Aorta (tissue), 5 donors: ENCODE measurements around the gene GALNTL6. TPM values are rescaled to one million over a fixed set of nuclear protein-coding genes. Genes with fewer than 3 reads are reported as not detected.

Experiments
- ATAC-seq: fragments of 200-7000 bp; cut with Tn5 transposase; one replicate; pipeline ENCODE4 v1.9.1; 2022; ENCODE audit warnings: moderate library complexity; ENCODE audit not compliant: low FRiP score
- DNase-seq, 2 donors: peaks; one replicate each; pipeline ENCODE4 v3.0.0-alpha.2; 2020
- H3K27ac ChIP-seq, 2 donors: one replicate each; pipeline ENCODE4 v1.5.1; 2013; ENCODE audit warnings: low read length in 2 of 2, mild to moderate bottlenecking in 2 of 2, moderate library complexity in 2 of 2, control low read depth in 1 of 2, inconsistent platforms in 1 of 2, low read depth in 1 of 2
- H3K27me3 ChIP-seq, 2 donors: one replicate each; pipeline ENCODE4 v1.6.1; 2013; ENCODE audit warnings: control low read depth in 1 of 2, low read length in 1 of 2, mild to moderate bottlenecking in 1 of 2, moderate library complexity in 1 of 2; ENCODE audit not compliant: insufficient read depth in 2 of 2, control insufficient read depth in 1 of 2
- H3K36me3 ChIP-seq, 2 donors: one replicate each; pipeline ENCODE4 v1.6.1; 2013; ENCODE audit warnings: control low read depth in 1 of 2, low read length in 1 of 2, mild to moderate bottlenecking in 1 of 2; ENCODE audit not compliant: insufficient read depth in 2 of 2, control insufficient read depth in 1 of 2
- H3K4me1 ChIP-seq, 2 donors: one replicate each; pipeline ENCODE4 v1.6.1; 2013; ENCODE audit warnings: low read length in 2 of 2, control low read depth in 1 of 2, mild to moderate bottlenecking in 1 of 2, moderate library complexity in 1 of 2; ENCODE audit not compliant: insufficient read depth in 2 of 2, control insufficient read depth in 1 of 2
- H3K4me3 ChIP-seq, 2 donors: one replicate each; pipeline ENCODE4 v1.5.1; 2013; ENCODE audit warnings: low read length in 2 of 2, control low read depth in 1 of 2, mild to moderate bottlenecking in 1 of 2
- H3K9me3 ChIP-seq: one replicate; pipeline ENCODE4 v1.6.1; 2013; ENCODE audit warnings: mild to moderate bottlenecking, low read length; ENCODE audit not compliant: control insufficient read depth
- WGBS, 2 donors: extraction: QIAGEN DNeasy Blood & Tissue Kit; methylation state at CpG; one replicate each; pipeline ENCODE4 v1.1.7; 2013; 5-methylcytosine and 5-hydroxymethylcytosine counted together
- intact Hi-C, 2 donors: fragments of 100-400 bp; cut with DNase I; formaldehyde crosslinking; loops; one replicate each; pipeline versions ENCODE4 v1.14.2 to v1.15.0; 2022
- polyA plus RNA-seq, 2 donors: library from polyadenylated mRNA; stranded (reverse); fragments of 200-250 nt; gene quantifications; one replicate each; pipeline ENCODE4 v1.2.3, GENCODE V29; 2013
- total RNA-seq, 2 donors: library from RNA; stranded (reverse); fragmentation: NEBNext Ultra II Directional; extraction: Animal tissue kit (Norgen Biotek cat#: 25700); gene quantifications; one replicate each; pipeline ENCODE4 v1.2.1, GENCODE V29; 2021
- donor health status: healthy with polysubstance abuse.
- donor health status: Bipolar disorder and iron deficiency.
- donor health status: DM: no; HTN: no; CAD: no.
- donor health status: DM: no; HTN: no; CAD: no.
- donor health status: DM: yes; HTN: yes; CAD: no.

The GALNTL6 gene
- total and polyA plus RNA-seq, 4 donors: 0.39 to 1.6 (median 0.46) TPM; not detected in 1

DNA sequence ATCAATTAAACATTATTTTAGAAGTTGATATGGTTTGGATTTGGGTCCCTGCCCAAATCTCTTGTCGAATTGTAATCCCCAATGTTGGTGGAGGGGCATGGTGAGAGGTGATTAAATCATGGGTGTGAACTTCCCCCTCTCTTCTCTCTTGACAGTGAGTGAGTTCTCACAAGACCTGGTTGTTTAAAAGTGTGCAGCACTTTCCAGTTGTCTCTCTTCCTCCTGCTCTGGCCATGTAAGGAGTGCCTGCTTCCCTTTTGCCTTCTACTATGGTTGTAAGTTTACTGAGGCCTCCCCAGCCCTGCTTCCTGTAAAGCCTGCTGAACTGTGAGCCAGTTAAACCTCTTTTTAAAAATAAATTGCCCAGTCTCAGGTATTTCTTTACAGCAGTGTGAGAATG, 141.4 kb downstream of the GALNTL6 start:
- no peaks in the 10 kb centered on the region for H3K36me3 ChIP-seq
- no peaks in the 10 kb centered on the region for H3K27me3 ChIP-seq
- 35 to 57% methylated on average over 1 of the region's 1 CpG for WGBS, 2 donors
- ATAC-seq: no peak
- intact Hi-C loops: no loop called here
- H3K9me3 ChIP-seq: no peaks in the 10 kb centered on the region
- H3K4me3 ChIP-seq: no peak overlapping the region
- H3K27ac ChIP-seq: no peak overlapping the region
- DNase-seq: no peak
- H3K4me1 ChIP-seq: no peaks in the 10 kb centered on the region

DNA sequence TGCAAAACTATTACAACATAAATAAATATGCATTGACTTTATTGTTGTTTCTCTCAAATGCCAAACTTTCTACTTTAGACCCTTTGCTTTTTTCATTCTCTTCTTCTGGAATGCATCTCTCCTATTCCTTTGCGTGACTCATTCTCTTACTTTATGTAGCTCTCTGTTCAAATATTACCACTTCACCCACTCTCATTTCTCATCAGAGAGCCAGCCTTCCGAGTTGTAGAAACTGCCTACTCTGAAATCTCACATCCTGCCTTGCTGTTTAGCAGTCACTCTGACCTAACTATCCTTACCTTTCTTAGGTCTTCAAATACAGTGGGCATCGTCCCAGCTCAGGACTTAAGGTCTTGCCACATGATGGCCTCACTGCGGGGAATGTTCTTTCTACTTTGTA, 143.5 kb downstream of the GALNTL6 start:
- no peaks in the 10 kb centered on the region for H3K27me3 ChIP-seq
- 62 to 63% methylated on average over 4 of the region's 4 CpGs for WGBS, 2 donors
- H3K4me3 ChIP-seq: no peak overlapping the region
- no peaks in the 10 kb centered on the region for H3K36me3 ChIP-seq
- ATAC-seq (no peak), DNase-seq (no peak)
- no peaks in the 10 kb centered on the region for H3K9me3 ChIP-seq
- no peak overlapping the region for H3K27ac ChIP-seq
- H3K4me1 ChIP-seq: no peaks in the 10 kb centered on the region
- intact Hi-C loops: no loop called here

DNA sequence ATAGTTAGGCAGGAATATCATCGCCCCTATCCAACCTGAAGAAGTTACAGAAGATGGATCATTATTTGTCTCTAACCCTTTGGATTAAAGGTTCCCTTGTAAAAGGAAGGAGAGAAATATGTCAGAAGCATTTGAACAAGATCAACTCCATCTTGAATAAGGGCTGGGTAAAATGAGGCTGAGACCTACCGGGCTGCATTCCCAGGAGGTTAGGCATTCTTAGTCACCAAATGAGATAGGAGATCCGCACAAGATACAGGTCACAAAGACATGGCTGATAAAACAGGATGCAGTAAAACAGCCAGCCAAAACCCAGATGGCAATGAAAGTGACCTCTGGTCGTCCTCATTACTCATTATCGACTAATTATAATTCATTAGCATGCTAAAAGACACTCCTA, 148.9 kb downstream of the GALNTL6 start:
- Histone ChIP-seq H3K4me3 (no peak overlapping the region), H3K27me3 (no peaks in the 10 kb centered on the region), H3K9me3 (peaks cover 2% of the 10 kb centered on the region), H3K4me1 (no peaks in the 10 kb centered on the region), H3K36me3 (no peaks in the 10 kb centered on the region), H3K27ac (no peak overlapping the region)
- whole genome bisulfite sequencing, 2 donors: 76 to 81% methylated on average over 5 of the region's 5 CpGs
- intact Hi-C loops: no loop called here
- no peak for DNase-seq
- no peak for ATAC-seq

DNA sequence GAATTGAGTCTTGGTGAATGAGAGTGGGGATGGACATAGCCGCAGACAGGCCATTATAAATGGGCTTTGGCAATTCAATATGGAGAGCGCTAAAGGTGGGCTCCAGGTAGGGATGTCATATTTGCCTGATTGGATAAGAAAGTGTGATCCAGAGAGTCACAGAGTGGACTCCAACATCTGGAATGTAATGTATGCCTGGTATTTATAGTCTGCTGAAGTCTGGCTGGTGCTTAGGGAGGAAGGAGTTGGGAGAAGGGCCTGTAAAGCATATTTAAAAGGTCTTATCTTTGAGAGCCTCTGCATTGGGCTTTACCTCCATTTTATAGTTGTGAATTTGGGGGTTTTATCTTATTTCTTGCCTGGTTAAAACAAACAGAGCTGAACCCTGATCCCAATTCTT, 153.2 kb downstream of the GALNTL6 start:
- no peaks in the 10 kb centered on the region for H3K4me1 ChIP-seq
- DNase-seq (no peak), ATAC-seq (no peak)
- peaks cover 2% of the 10 kb centered on the region for H3K9me3 ChIP-seq
- intact Hi-C loops: no loop called here
- H3K36me3 ChIP-seq: no peaks in the 10 kb centered on the region
- H3K27me3 ChIP-seq: no peaks in the 10 kb centered on the region
- no peak overlapping the region for H3K27ac ChIP-seq
- WGBS, 2 donors: 71 to 75% methylated on average over 2 of the region's 2 CpGs
- no peak overlapping the region for H3K4me3 ChIP-seq

DNA sequence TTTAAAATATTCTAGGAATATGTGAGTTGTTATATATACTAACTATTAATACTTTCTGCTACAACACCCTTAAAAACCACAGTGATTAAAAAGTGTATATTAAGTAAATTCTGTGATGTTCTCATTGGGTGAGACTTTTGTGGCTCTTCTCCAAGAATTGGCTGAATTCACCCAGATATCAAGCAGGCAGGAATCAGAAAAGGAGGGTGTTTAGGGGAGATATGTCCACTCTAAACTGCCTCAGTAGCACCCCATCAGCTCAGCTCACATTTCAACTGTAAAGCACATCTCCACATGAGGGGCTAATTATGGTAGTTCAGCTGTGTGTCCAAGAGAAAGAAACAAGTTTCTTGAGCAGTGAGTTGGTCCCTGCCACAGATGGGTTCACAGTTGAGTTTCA, 165.0 kb downstream of the GALNTL6 start:
- H3K9me3 ChIP-seq: no peaks in the 10 kb centered on the region
- intact Hi-C loops: no loop called here
- no peaks in the 10 kb centered on the region for H3K4me1 ChIP-seq
- H3K27ac ChIP-seq: no peak overlapping the region
- DNase-seq (no peak), ATAC-seq (no peak)
- H3K36me3 ChIP-seq: no peaks in the 10 kb centered on the region
- H3K27me3 ChIP-seq: no peaks in the 10 kb centered on the region
- H3K4me3 ChIP-seq: no peak overlapping the region

DNA sequence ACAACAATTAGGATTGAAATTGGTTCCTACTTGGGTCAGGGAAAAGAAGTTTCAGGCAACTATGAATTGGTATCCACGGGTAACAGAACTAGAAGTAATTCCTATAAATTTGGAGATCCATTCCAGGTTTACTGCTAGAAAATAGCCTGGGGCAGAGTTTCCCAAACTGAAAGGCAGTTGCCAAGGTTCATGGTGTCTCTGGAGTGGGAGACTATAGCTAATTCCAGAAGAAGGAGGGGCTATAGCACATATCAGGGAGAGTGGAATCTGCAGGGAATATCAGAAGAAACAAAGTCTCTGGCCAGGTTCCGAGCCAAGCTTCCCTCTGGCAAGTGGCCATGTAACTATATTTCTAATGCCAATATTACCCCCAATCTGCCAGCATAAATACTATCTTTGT, 166.3 kb downstream of the GALNTL6 start:
- Histone ChIP-seq H3K27me3 (no peaks in the 10 kb centered on the region), H3K27ac (no peak overlapping the region), H3K36me3 (no peaks in the 10 kb centered on the region), H3K4me3 (no peak overlapping the region), H3K4me1 (no peaks in the 10 kb centered on the region), H3K9me3 (no peaks in the 10 kb centered on the region)
- ATAC-seq (no peak), DNase-seq (no peak)
- intact Hi-C loops: no loop called here
- WGBS, 2 donors: 33 to 47% methylated on average over 2 of the region's 2 CpGs

DNA sequence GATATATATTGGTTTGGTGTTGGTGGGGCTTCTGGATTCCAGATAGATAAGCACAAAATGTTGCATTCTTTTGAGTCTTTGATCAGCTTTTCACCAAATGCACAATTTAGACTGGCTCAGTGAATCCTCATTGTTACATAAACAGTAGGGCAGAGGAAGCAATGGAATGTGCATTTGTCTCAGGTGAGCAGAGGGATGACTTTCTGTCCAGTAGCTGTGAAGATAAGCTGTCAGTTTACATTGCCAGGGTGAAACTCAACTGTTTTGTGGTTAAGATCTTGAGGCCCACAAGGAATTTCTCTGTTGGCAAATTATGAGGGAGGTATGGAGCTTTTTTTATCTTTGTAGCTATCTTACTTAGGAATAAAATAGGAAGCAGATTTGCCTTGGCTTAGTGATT, 168.0 kb downstream of the GALNTL6 start:
- Histone ChIP-seq H3K4me3 (no peak overlapping the region), H3K27me3 (no peaks in the 10 kb centered on the region), H3K9me3 (no peaks in the 10 kb centered on the region), H3K4me1 (no peaks in the 10 kb centered on the region), H3K27ac (no peak overlapping the region), H3K36me3 (no peaks in the 10 kb centered on the region)
- DNase-seq (no peak), ATAC-seq (no peak)
- intact Hi-C loops: no loop called here

DNA sequence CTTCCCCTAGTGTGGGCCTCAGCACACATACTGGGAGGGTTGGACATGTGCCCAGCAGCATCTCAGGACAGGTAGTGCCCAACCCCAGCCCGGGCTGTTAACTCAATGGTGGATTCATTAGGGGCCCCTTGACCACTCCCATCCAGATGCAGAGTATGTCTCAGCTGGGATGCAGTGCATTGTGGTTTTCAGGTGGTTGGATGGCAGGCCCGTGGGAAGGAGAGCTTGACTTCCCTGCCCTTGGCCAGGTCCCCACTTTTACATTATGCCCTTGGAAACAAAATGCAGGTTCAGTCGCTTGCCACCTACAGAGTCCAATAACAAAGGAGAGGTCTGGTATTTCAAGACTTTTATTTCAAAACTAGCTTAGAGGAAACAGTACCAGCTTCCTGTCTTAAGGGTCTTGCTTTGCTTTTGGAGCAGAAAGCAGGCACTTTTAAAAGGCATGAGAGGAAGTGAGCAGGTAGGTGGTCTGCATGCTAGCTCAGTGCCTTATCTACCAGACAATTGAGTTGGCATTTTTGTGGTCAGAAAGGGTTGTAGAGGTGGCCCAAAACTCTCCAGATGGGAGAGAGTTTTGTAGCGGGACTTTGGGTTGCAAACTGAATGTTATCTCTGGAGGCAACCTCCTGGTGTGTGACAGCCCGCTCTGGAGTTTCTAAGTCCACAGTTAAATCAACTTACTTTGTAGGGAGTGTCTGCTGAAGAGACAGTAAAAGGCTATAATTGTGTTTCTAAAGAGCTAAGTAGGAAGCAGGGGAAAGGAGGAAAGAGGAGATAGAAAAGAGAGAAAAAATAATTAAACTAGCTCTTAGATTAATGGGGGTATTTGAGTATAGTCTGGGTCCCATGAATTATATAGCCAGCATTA, 171.0 kb downstream of the GALNTL6 start:
- WGBS, 2 donors: 83 to 84% methylated on average over 5 of the region's 5 CpGs
- H3K4me3 ChIP-seq: no peak overlapping the region
- H3K27me3 ChIP-seq: no peaks in the 10 kb centered on the region
- intact Hi-C loops: no loop called here
- ATAC-seq (no peak), DNase-seq (no peak)
- peaks cover 1% of the 10 kb centered on the region for H3K9me3 ChIP-seq
- H3K36me3 ChIP-seq: no peaks in the 10 kb centered on the region
- no peaks in the 10 kb centered on the region for H3K4me1 ChIP-seq
- H3K27ac ChIP-seq: no peak overlapping the region

DNA sequence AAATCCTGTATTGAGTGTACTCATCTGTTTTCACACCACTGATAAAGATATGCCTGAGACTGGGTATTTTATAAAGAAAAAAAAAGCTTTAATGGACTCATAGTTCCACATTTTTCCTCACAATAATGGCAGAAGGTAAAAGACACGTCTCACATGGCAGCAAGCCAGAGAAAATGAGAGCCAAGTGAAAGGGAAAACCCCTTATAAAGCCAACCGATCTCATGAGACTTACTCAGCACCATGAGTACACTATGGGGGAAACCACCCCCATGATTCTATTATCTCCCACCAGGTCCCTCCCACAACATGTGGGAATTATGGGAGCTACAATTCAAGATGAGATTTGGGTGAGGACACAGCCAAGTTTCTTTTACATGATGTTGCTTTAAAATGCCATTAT, 171.9 kb downstream of the GALNTL6 start:
- H3K4me1 ChIP-seq: no peaks in the 10 kb centered on the region
- H3K36me3 ChIP-seq: no peaks in the 10 kb centered on the region
- no peak overlapping the region for H3K4me3 ChIP-seq
- DNase-seq (no peak), ATAC-seq (no peak)
- intact Hi-C loops: no loop called here
- WGBS, 2 donors: 30 to 34% methylated on average over 2 of the region's 2 CpGs
- no peaks in the 10 kb centered on the region for H3K27me3 ChIP-seq
- H3K9me3 ChIP-seq: peaks cover 3% of the 10 kb centered on the region
- no peak overlapping the region for H3K27ac ChIP-seq
